Iris pigment epithelial cell (primary cell): Measurements from ENCODE around the gene KIF7.

Experiments used
- DNase-seq: peaks from one replicate; pipeline ENCODE4 v3.0.0-alpha.2; 2011; ENCODE audit warnings: low read depth

Gene KIF7

DNA sequence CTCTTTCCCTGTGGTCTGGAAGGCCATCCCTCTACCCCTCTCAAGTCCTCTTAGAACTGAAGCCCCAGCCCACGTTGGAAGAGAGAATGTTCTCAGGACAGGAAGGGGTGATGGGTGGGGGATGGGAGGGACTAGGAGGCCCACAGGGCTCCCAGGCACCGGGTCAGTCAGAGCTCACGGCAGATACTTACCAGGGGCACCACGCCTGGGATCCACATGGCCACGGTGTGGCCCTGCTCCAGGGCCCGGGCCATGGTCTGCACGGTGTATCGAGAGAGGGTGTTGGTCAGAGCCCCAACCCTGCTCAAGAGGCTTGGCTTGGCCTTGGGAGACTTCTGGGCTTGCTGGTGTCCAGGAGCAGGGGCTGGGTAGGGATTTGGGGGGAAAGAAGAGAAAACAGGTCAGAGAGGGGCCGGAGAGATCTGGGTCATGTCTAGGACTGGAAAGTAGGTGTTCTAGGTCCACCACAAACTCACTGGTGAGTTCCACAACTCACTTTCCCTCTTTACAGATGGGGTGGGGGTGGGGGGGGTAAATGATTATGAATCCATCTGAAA is 14.1 kb upstream of the KIF7 start:
- no peak for DNase-seq

- no peak for DNase-seq
Measured at GRCh38 chr15:89668171-89668570, 12.9 kb upstream of the KIF7 start.

DNA sequence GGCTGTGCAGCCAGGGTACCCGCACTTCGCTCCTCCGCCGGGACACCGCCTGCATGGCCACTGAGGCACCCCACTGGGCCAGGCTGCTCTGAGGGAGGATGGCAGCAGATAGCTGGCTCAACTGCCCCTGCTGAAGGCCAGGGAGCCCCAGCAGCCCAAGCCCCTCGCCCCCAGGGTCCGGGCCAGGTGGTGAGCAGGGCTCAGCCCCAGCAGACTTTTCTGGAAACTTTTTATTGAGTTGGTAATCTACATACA is 12.4 kb upstream of the KIF7 start:
- no peak for DNase-seq

- no peak for DNase-seq
Measured at GRCh38 chr15:89666858-89667705, 11.8 kb upstream of the KIF7 start.

DNA sequence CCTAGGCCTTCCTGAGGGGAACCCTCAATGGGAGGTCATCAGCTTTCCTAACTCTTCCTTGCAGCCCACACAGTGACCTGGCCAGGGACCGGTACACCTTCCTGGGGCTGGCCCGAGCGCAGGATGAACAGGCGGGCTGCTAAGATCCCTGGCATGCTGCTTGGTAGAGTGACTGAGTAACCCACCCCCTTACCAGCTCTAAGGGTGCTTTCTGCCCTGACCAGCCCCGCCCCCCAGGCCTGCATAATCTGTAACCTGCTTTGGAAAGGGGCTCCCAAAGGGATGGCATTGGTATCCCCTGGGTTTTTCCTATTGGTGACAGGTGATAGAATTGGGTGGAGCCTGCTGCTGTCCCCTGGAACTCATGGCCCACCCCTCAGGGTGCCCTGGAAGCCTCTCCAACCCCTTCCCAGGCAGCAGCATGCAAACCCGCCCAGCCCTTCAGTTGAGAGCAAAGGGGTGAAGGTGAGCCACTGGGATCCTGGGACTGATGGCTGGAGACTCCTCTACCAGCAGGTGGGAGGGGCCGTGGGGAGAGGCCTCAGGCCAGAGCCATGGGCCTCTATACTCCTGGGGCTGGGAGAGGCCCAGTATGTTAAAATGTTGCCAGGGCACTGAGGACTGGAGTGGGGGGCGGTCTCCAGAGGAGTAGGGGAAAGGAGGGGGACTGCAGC is 11.1 kb upstream of the KIF7 start:
- DNase-seq = no peak

DNA sequence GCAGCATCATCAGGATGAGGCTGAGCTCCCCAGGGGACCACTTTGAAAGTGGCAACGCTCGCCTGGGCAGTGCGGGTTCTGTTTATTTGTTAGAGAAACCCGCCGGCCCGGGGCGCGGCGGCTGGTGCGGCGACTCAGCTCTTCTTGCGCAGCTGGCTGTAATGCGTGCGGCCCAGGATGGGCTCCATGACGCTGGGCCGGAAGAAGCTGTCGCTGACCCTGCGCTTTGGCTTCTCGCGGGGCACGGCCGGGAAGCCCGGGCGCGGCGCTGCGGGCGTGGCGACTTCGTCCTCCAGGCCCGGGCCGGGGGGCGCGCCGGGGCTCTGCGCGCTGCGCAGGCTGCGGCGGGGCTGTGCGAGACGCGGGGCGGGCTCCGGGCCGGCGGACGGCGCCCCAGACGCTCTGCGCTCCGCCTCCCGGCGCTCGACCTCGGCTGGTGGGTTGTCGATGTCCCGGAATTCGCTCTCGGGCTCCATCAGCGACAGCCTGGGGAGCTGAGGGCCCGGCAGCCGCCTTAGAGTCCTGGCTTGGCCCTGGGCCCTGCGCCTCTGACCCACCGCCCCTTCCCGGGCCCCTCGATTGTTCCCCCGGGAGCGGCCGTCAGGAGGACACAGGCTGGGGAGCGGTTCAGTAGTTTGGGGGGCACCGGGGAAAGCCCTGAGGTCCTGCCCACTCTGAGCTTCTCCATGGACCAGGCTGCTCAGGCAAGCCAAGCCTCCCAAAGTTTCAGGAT is 10.3 kb upstream of the KIF7 start:
- DNase-seq = peak; percentile 57

- DNase-seq = no peak
Measured at GRCh38 chr15:89664441-89665350, 9.4 kb upstream of the KIF7 start.

- DNase-seq = peak; percentile 93
Measured at GRCh38 chr15:89662893-89663626, 7.8 kb upstream of the KIF7 start.

GRCh38 chr15:89660556-89660955 is 5.3 kb upstream of the KIF7 start:
- DNase-seq = no peak

DNA sequence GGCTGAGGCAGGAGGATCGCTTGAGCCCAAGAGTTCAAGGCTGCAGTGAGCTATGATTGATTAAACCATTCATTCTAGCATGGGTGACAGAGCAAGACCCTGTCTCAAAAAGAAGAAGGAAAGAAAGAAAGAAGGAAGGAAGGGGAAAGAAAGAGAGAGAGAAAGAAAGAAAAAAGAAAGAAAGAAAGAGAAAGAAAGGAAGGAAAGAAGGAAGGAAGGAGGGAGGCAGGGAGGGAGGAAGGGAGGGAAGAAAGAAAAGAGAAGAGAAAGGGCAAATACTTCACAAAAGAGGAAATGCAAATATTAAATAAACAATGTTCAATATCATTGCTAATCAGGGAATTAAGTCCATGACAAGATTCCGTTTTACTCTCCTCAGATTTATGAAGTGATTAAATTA is 4.0 kb upstream of the KIF7 start:
- no peak for DNase-seq

GRCh38 chr15:89657686-89658200 is 2.5 kb upstream of the KIF7 start:
- no peak for DNase-seq

DNA sequence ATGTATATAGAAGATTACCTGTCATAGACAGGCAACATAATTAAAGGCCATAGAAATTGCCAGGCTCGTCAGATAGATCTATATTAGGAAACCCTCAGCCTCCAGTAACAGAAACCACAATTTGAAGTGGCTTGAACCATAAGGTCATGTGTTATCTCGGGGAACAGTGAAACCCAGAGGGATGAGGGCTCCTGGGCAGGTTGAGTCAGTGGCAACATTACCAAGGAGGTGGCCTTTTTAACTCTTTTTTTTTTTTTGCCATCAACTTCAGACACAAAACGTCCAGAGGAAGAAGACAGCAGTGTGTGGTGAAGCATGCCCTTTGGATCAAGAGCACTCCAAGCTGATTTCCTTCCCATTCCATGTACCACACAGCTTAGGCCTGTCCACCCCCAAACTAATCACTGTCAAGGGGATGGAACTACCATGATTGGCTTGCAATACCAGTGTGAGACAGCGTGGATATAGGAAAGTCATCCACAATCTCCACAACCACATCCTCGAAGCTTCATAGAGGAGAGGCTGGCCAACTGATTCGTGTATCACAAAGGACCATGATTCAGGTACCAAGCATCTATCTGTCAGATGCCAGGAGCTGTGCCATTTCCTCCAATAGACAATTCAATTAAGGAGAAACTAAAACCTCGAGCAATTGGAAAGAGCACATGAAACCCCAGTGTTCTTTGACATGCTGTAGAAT is 999 bp upstream of the KIF7 start:
- no peak for DNase-seq

DNA sequence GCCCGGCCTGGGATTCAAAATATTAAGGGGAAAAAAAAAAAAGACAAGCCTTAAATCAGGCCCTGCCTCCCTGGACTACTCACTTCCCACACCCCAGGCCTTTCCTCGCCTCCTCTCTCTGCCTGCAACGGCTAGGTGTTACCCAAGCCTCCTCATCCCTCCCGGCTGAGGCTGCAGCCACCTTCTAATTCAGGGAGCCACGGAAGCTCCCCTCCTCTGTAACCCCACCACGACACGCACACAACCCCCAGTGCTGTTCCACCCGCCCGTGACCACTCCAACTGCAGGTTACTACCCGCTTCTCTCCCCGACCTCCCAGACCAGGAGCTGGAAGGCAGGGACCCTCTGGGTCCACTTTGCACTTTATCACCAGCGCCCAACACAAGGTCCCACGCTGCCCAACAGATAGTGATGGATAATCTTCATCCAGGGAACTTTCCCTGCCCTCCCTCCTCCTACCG is 936 bp downstream of the KIF7 start:
- DNase-seq = peak; percentile 58

- DNase-seq = no peak
Measured at GRCh38 chr15:89653578-89653977, 1.7 kb downstream of the KIF7 start.

DNA sequence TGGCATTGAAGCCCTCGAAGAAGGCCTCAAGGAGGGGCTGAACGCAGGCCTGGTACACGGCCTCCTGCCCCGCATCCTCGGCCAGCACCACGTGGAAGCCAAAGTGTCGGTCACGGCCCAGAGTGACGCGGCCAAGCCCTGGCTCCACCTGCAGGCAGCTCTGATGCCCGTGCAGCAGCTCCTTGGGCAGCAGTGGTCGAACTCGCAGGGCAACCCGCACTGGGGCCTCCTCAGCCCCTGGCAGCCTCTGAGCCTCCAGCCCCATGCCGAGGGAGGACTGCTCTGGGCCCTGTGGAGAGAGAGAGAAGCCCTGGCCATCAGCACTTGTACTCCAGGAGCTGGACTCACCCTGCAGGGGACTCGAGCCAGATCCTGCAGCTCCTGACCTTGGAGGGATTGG is 2.6 kb downstream of the KIF7 start:
- no peak for DNase-seq

DNA sequence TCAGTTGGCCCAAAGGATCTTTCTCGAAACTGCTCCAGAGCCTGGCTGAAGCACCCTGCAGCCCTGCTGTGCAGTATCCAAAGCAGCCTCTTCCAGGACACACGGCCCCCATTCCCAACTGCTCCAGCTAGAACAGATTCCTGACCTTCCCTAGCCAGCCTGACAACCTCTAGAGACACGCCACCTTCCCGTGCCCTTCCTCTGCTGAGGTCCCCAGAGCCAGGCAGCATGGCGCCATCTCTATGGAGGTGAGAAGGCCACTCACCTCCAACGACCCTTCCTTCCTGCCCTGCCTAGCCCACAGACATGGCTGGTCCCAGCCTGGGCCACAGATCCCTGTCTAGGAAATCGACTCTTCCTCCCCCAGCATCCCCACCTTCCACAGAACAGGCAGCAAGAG is 3.1 kb downstream of the KIF7 start:
- DNase-seq = no peak

DNA sequence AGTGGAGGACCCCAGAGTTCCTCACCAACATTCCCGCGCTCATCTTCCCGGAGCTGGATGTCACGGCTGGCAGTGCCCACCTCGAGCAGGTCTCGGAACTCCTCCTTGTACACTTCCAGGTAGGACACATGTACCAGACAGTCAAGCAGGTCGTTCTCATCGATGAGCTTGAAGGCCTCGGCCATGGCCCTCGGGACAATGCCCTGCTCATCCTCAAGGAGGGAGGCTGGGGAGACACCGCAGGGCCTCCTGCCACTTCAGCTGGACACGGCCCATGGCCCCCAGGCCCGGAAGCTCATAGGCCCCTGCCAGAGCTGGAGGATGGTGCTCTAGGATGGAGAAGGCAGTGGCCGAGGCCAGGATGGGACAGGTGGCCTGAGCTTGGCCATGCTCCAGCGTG is 5.6 kb downstream of the KIF7 start:
- no peak for DNase-seq

DNA sequence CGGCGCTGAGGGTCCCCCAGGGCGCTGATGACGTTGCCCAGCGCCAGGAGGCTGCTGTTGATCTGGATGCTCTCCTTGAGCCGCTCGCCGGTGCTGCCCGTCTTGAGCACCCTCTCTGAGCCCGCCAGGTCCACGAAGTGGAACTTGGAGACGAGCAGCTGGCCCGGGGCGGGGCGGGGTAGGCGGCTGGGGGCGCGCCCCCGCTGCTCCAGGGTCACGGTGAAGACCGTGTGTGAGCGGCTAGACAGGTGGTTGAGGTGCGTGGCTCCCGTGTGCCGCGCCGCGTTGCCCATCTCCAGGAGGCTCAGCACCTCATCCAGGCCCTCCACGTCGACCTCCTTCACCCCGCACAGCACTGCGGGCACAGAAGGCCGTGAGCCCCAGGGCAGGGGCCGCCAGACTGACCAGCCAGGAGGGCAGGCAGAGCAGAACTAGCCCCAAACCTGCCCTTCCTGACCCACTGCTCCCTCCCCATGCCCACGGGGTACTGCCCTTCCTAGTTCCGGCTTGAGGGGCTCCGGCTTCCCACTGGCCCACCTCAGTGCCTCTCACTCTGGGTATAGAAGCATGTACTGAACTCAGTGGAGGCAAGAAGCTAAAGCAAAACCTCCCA is 6.1 kb downstream of the KIF7 start:
- DNase-seq = no peak

DNA sequence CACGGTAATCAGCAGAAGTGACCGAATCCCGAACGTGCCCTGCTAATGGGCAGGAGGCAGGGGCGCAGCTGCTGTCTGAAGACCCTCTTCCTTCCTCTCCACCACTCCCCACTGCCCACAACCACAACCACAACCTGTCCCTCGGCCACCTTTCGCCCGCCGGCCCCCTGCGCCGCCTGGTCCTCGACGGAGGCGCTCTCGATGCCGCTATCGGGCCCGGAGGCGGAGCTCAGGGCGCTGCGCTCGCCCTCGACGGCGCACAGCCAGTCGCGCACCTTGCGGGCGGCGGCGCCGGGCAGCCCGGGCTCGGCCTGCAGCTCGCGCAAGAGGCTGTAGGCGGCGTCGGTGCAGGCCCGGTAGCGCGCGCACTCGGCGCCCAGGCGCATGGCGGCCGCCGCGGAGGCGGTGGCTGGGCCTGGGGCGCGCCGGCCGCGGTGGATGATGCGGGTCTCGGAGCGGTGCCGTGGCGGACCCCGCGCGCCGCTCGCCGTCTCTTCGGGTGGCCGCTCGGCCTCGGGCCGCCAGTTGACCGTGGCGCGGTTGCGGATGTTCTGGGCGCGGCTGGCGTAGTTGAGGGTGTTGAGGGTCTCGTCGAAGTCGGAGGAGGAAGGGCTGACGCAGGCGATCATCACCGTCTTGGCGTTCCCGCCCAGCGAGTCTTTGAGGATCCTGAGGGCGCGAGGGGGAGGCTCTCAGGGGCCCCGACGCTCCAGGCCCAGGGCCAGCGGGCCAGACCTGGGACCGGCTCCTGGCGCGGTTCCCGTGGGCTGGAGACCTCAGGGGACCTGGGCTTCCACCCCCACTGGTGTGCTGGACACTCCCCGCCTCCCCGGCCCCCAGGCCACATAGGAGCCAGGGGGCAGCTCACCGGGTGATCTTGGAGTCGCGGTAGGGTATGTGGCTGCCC is 6.9 kb downstream of the KIF7 start:
- DNase-seq = no peak
